Measurements from ENCODE around the gene EP300. TPM values are rescaled to one million over a fixed set of nuclear protein-coding genes. Genes with fewer than 3 reads are reported as not detected.
A peak's percentile ranks its signal among the peaks of the same experiment; 100 is the strongest.

EP300 gene
- total and polyA plus RNA-seq, 2 donors from 2014 or later, result 4.1 to 76.8 TPM

DNA sequence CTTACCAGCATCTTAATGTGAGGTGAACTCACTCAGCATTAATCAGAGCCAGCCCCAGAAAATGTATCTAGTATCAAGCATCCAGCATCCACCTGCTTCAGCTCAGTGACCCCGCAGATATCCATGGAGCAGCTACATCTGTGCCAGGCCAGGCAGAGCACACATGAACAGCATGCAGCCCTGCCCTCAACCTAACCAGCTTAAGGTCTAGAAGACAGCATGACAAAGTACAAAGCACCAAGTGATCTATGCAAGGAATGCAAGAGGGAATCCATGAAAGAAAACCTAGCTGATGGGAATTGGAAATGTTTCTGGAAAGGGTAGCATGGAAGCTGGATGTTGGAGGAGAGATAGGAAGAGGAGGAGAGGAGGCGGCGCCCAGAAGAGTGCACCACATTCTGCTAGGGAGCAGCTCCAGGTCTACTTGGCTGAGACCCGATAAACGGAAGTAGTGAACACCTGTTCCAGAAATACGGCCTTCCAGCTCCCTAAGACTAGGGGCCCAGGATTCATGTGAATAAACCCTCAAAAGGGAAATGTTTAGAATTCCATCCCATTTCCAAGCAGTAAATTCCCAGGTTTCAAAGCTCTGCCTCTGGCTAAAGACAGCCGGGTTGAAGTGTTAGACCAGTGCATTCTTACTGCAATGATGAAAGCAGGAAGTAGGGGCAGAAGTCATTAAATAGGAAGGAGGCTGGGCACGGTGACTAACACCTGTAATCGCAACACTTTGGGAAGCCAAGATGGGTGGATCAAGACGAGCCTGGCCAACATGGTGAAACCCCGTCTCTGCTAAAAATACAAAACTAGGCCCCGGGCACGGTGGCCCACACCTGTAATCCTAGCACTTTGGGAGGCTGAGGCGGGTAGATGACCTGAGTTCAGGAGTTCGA is 89.2 kb downstream of the EP300 start:
- Histone ChIP-seq H3K4me1 (ENCODE audit: control insufficient read depth in 2 of 3, insufficient read depth in 2 of 3, low read depth in 1 of 3, low read length in 3 of 3) (no peaks in the 10 kb centered on the region), H3K9ac (ENCODE audit: low read length in 3 of 3) (no peak overlapping the region), H3K9me3 (ENCODE audit: control insufficient read depth in 2 of 3, insufficient read depth in 1 of 3, low read length in 3 of 3) (no peaks in the 10 kb centered on the region), H3K4me3 (ENCODE audit: low read length in 3 of 3) (peak overlapping the region in 1 of 3 donors; percentile 9), H3K27ac (ENCODE audit: low read depth in 2 of 2, low read length in 2 of 2) (no peak overlapping the region), H3K36me3 (ENCODE audit: control insufficient read depth in 2 of 3, insufficient read depth in 3 of 3, low read length in 3 of 3) (peaks cover 2 to 26% (median 22%) of the 10 kb centered on the region in 3 donors), H3K27me3 (ENCODE audit: control insufficient read depth, insufficient read depth, low read length) (no peaks in the 10 kb centered on the region)
- intact Hi-C loops (cut with DNase I), result no loop called here
- TF ChIP-seq, protein P1, sequence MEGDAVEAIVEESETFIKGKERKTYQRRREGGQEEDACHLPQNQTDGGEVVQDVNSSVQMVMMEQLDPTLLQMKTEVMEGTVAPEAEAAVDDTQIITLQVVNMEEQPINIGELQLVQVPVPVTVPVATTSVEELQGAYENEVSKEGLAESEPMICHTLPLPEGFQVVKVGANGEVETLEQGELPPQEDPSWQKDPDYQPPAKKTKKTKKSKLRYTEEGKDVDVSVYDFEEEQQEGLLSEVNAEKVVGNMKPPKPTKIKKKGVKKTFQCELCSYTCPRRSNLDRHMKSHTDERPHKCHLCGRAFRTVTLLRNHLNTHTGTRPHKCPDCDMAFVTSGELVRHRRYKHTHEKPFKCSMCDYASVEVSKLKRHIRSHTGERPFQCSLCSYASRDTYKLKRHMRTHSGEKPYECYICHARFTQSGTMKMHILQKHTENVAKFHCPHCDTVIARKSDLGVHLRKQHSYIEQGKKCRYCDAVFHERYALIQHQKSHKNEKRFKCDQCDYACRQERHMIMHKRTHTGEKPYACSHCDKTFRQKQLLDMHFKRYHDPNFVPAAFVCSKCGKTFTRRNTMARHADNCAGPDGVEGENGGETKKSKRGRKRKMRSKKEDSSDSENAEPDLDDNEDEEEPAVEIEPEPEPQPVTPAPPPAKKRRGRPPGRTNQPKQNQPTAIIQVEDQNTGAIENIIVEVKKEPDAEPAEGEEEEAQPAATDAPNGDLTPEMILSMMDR (IDR thresholded peaks at IDR 0.05; ENCODE audit: borderline replicate concordance, extremely low read depth, insufficient read depth), result no peak
- DNase-seq (peak in 2 of 5 donors; percentile 39 to 60), FAIRE-seq (no peak)

DNA sequence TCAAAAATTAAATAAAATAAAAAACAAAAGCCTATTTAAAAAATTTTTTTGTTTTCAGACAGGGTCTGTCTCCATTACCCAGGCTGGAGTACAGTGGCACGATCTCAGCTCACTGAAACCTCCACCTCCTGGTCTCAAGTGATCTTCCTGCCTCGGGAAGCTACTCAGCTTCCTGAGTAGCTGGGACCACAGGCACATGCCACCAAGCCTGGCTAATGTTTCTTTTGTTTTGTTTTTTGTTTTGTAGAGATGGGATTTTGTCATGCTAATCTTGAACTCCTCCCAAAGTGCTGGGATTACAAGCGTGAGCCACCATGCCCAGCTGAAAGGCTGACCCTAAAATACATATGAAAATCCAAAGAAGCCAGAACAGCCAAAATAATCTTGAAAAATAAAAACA is 92.3 kb downstream of the EP300 start:
- peaks cover 0 to 2% (median 0%) of the 10 kb centered on the region in 3 donors for H3K36me3 ChIP-seq (ENCODE audit: control insufficient read depth in 2 of 3, insufficient read depth in 3 of 3, low read length in 3 of 3)
- DNase-seq (no peak), FAIRE-seq (no peak)
- no peaks in the 10 kb centered on the region for H3K27me3 ChIP-seq (ENCODE audit: control insufficient read depth, insufficient read depth, low read length)
- no peaks in the 10 kb centered on the region for H3K4me1 ChIP-seq (ENCODE audit: control insufficient read depth in 2 of 3, insufficient read depth in 2 of 3, low read depth in 1 of 3, low read length in 3 of 3)
- TF ChIP-seq, protein P1 (IDR thresholded peaks at IDR 0.05; ENCODE audit: borderline replicate concordance, extremely low read depth, insufficient read depth), result no peak
- no peak overlapping the region for H3K9ac ChIP-seq (ENCODE audit: low read length in 3 of 3)
- no peak overlapping the region for H3K4me3 ChIP-seq (ENCODE audit: low read length in 3 of 3)
- no peak overlapping the region for H3K27ac ChIP-seq (ENCODE audit: low read depth in 2 of 2, low read length in 2 of 2)
- no peaks in the 10 kb centered on the region for H3K9me3 ChIP-seq (ENCODE audit: control insufficient read depth in 2 of 3, insufficient read depth in 1 of 3, low read length in 3 of 3)
- intact Hi-C loops (cut with DNase I), result no loop called here

DNA sequence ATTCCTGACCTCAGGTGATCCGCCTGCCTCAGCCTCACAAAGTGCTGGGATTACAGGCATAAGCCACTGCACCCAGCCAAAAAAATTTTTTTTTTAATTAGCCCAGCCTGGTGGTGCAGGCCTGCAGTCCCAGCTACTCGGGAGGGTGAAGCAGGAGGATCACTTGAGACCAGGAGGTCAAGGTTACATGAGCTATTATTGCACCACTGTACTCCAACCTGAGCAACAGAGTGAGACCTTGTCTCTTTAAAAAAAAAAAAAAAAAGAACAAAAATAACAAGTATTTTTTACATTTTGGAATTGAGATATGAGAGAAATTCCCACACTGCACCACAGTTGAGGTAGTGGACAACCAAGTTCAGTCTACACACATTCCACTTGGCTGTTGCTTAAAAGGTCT is 99.1 kb downstream of the EP300 start:
- intact Hi-C loops (cut with DNase I), result no loop called here
- H3K9ac ChIP-seq (ENCODE audit: low read length in 3 of 3), result no peak overlapping the region
- H3K27ac ChIP-seq (ENCODE audit: low read depth in 2 of 2, low read length in 2 of 2), result no peak overlapping the region
- no peaks in the 10 kb centered on the region for H3K9me3 ChIP-seq (ENCODE audit: control insufficient read depth in 2 of 3, insufficient read depth in 1 of 3, low read length in 3 of 3)
- DNase-seq (no peak), FAIRE-seq (no peak)
- H3K27me3 ChIP-seq (ENCODE audit: control insufficient read depth, insufficient read depth, low read length), result no peaks in the 10 kb centered on the region
- no peak overlapping the region for H3K4me3 ChIP-seq (ENCODE audit: low read length in 3 of 3)
- H3K36me3 ChIP-seq (ENCODE audit: control insufficient read depth in 2 of 3, insufficient read depth in 3 of 3, low read length in 3 of 3), result no peaks in the 10 kb centered on the region
- TF ChIP-seq, protein P1 (IDR thresholded peaks at IDR 0.05; ENCODE audit: borderline replicate concordance, extremely low read depth, insufficient read depth), result no peak
- H3K4me1 ChIP-seq (ENCODE audit: control insufficient read depth in 2 of 3, insufficient read depth in 2 of 3, low read depth in 1 of 3, low read length in 3 of 3), result no peaks in the 10 kb centered on the region
